HepG2 (cell line): Measurements from ENCODE around the gene NDUFA5. TPM values are rescaled to one million over a fixed set of nuclear protein-coding genes. Genes with fewer than 3 reads are reported as not detected.

Source experiments
- ATAC-seq: fragments of 200-7000 bp; cut with Tn5 transposase; 3 replicates; pipeline ENCODE4 v1.9.1; 2020; ENCODE audit warnings: mild to moderate bottlenecking, moderate library complexity
- BruUV-seq: library from RNA; stranded (reverse); fragments of 400-500 nt; replicated peaks from 2 replicates; lab custom pipeline; 2021; lab: Mats Ljungman, UMichigan
- CTCF ChIA-PET: fragments of 300-600 bp; formaldehyde crosslinking; extraction: SDS; loops from one replicate; lab custom pipeline; 2021; ENCODE audit warnings: low total read pairs, inconsistent platforms, low intra/inter-chr PET ratio; lab: Yijun Ruan, JAX
- POLR2A ChIA-PET: fragments of 350-600 bp; sonication (Branson Sonifier 250); formaldehyde crosslinking; loops from one replicate; lab custom pipeline; 2020; ENCODE audit warnings: antibody characterized with exemption, inconsistent platforms; lab: Yijun Ruan, JAX
- DNase-seq: peaks from one replicate; pipeline ENCODE4 v3.0.0-alpha.2; 2015; ENCODE audit warnings: low spot score
- FAIRE-seq: peaks from 3 replicates; lab custom pipeline; 2011; peaks lifted over from hg19 to GRCh38; lab: Jason Lieb, UNC
- H2AFZ ChIP-seq: one replicate; pipeline ENCODE4 v1.6.1; 2011; ENCODE audit warnings: low read length, inconsistent platforms
- H3K27ac ChIP-seq: fragments of 300-600 bp; 3 replicates; pipeline ENCODE4 v1.8.0; 2011; ENCODE audit warnings: mixed run types, mild to moderate bottlenecking, mixed read lengths, low read length, inconsistent platforms; ENCODE audit not compliant: insufficient read depth; ENCODE audit errors: extremely low read length
- H3K27me3 ChIP-seq, 2 experiments: fragments of 200-600 bp in 1 of 2; 2 replicates in 1 of 2; 3 replicates in 1 of 2; pipeline versions ENCODE4 v1.6.0 to v1.8.0; 2011; ENCODE audit warnings: low read length in 2 of 2, mild to moderate bottlenecking in 2 of 2, moderate library complexity in 2 of 2, inconsistent platforms in 1 of 2; ENCODE audit not compliant: insufficient read depth in 2 of 2, control insufficient read depth in 1 of 2
- H3K36me3 ChIP-seq, 2 experiments: fragments of 200-600 bp in 1 of 2; replicated peaks in 1 of 2; 2 replicates in 1 of 2; 3 replicates in 1 of 2; pipeline versions ENCODE4 v1.5.1 to v1.8.0; 2011; ENCODE audit warnings: low read length in 2 of 2, inconsistent platforms in 1 of 2; ENCODE audit not compliant: insufficient read depth in 2 of 2, control insufficient read depth in 1 of 2
- H3K4me1 ChIP-seq: 2 replicates; pipeline ENCODE4 v1.5.1; 2012; ENCODE audit warnings: low read length, inconsistent platforms; ENCODE audit not compliant: insufficient read depth
- H3K4me2 ChIP-seq: 2 replicates; pipeline ENCODE4 v1.6.0; 2011; ENCODE audit warnings: low read depth, low read length, inconsistent platforms
- H3K4me3 ChIP-seq, 3 experiments: fragments of 200-600 bp in 1 of 3; sonication (generic), shearing (Covaris generic) in 1 of 3; replicated peaks in 1 of 3; 2 replicates each; pipeline ENCODE4 v1.5.1; 2011 to 2016; ENCODE audit warnings: low read length in 3 of 3, inconsistent platforms in 2 of 3, low read depth in 2 of 3, mild to moderate bottlenecking in 2 of 3, control low read depth in 1 of 3, mixed read lengths in 1 of 3; ENCODE audit not compliant: insufficient read depth in 1 of 3
- H3K79me2 ChIP-seq: one replicate; pipeline ENCODE4 v1.6.1; 2011; ENCODE audit warnings: low read length, inconsistent platforms; ENCODE audit not compliant: insufficient read depth
- H3K9ac ChIP-seq: 2 replicates; pipeline ENCODE4 v1.6.0; 2011; ENCODE audit warnings: mild to moderate bottlenecking, low read depth, low read length, inconsistent platforms; ENCODE audit not compliant: insufficient read depth
- H3K9me3 ChIP-seq: 2 replicates; pipeline ENCODE4 v1.5.1; 2012; ENCODE audit warnings: mild to moderate bottlenecking, low read length
- H4K20me1 ChIP-seq: 2 replicates; pipeline ENCODE4 v1.6.0; 2011; ENCODE audit warnings: inconsistent platforms, mild to moderate bottlenecking, low read length, moderate library complexity; ENCODE audit not compliant: insufficient read depth
- CENPX ChIP-seq: sonication (generic); formaldehyde crosslinking; IDR thresholded peaks from 2 replicates; pipeline ENCODE4 v1.9.0; 2021; ENCODE audit warnings: mild to moderate bottlenecking, missing genetic modification reagents, moderate library complexity
- GTF3A ChIP-seq: sonication (generic); formaldehyde crosslinking; conservative IDR thresholded peaks from 2 replicates; pipeline ENCODE4 v1.4.0; 2020; ENCODE audit warnings: mild to moderate bottlenecking, missing genetic modification reagents
- NFIB ChIP-seq: sonication (generic); formaldehyde crosslinking; IDR thresholded peaks from 2 replicates; pipeline ENCODE4 v1.9.0; 2021; ENCODE audit warnings: missing genetic modification reagents, mild to moderate bottlenecking, borderline replicate concordance
- RAD21 ChIP-seq: fragments of 450-650 bp; formaldehyde crosslinking; IDR thresholded peaks from 2 replicates; pipeline ENCODE4 v1.5.0; 2020; ENCODE audit warnings: mild to moderate bottlenecking
- SMC3 ChIP-seq: IDR thresholded peaks from 2 replicates; pipeline ENCODE4 v1.6.1; 2011; ENCODE audit warnings: low read length, improper control_type of control experiment
- STAG1 ChIP-seq: sonication (generic); formaldehyde crosslinking; IDR thresholded peaks from 2 replicates; pipeline ENCODE4 v1.4.0; 2020; ENCODE audit warnings: missing genetic modification reagents
- ZNF577 ChIP-seq: sonication (generic); formaldehyde crosslinking; IDR thresholded peaks from 2 replicates; pipeline ENCODE4 v1.4.0; 2020; ENCODE audit warnings: mild to moderate bottlenecking, low read depth, missing genetic modification reagents, borderline replicate concordance
- WGBS: methylation state at CpG from one replicate; pipeline ENCODE4 v1.1.6; 2017; ENCODE audit warnings: low lambda C conversion rate; 5-methylcytosine and 5-hydroxymethylcytosine counted together
- in situ Hi-C: cut with HindIII; loops from 2 replicates; pipeline ENCODE4 v1.10.0; 2017; ENCODE audit warnings: low pct_unique_long_range_greater_than_20kb; ENCODE audit not compliant: extremely low pct_ligation_motif_present
- intact Hi-C: fragments of 100-400 bp; cut with micrococcal nuclease; formaldehyde crosslinking; loops from one replicate; pipeline ENCODE4 v1.10.0; 2022; ENCODE audit not compliant: unreplicated experiment
- polyA plus RNA-seq, 8 experiments: library from polyadenylated mRNA; depleted of rRNA in 3 of 8; stranded (reverse) in 7 of 8; unstranded in 1 of 8; fragments of >200 nt; fragmentation: Illumina TruSeq in 4 of 8; extraction: Trizol in 4 of 8; gene quantifications; 2 replicates each; pipeline versions ENCODE4 v1.2.1 to v1.2.3, GENCODE V29; 2011 to 2016; ENCODE audit warnings: low read depth in 4 of 8, missing spikeins in 1 of 8, mixed read lengths in 1 of 8; ENCODE audit not compliant: insufficient read depth in 1 of 8
- total RNA-seq, 5 experiments: library from RNA; depleted of rRNA; stranded (reverse); fragments of >200 nt; fragmentation: Illumina TruSeq; extraction: Trizol; gene quantifications; 2 replicates each; pipeline ENCODE4 v1.2.3, GENCODE V29; 2016; ENCODE audit warnings: low read depth in 1 of 5
- TF ChIP-seq, protein P1 (sequence below): sonication (generic); formaldehyde crosslinking; IDR thresholded peaks from 2 replicates; pipeline ENCODE4 v1.4.0; 2020; ENCODE audit warnings: missing genetic modification reagents
- TF ChIP-seq, protein P2 (sequence below): sonication (generic); formaldehyde crosslinking; IDR thresholded peaks from 2 replicates; pipeline ENCODE4 v1.8.0; 2022; ENCODE audit warnings: mild to moderate bottlenecking, missing genetic modification reagents
- TF ChIP-seq, protein P3 (sequence below): sonication (generic); formaldehyde crosslinking; IDR thresholded peaks from 2 replicates; pipeline ENCODE4 v1.5.0; 2020; ENCODE audit warnings: mild to moderate bottlenecking, missing genetic modification reagents, moderate library complexity
- TF ChIP-seq, protein P4 (sequence below): IDR thresholded peaks from 2 replicates; pipeline ENCODE4 v1.6.1; 2012; ENCODE audit warnings: low read length, improper control_type of control experiment

The NDUFA5 gene
- total and polyA plus RNA-seq, 2 of the 13 experiments (the other 11 are each of a cell fraction or from before 2014, with no cell fraction given): 16.9 to 55.9 TPM

DNA sequence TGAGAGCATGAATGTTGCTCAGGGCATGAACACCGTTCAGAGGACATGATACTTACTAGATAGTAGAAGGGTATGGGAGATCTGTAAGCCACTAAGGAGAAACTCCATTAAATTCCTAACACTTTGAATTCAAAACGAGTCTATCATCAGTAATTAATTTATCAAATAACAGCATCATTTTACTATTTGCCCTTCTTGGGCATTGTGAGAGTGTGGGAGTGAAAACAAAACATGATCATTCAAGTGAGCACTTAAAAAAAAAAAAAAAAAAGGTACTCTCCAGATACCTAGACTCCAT, 23.5 kb upstream of the NDUFA5 start (continued):
- TF ChIP-seq, protein P1, sequence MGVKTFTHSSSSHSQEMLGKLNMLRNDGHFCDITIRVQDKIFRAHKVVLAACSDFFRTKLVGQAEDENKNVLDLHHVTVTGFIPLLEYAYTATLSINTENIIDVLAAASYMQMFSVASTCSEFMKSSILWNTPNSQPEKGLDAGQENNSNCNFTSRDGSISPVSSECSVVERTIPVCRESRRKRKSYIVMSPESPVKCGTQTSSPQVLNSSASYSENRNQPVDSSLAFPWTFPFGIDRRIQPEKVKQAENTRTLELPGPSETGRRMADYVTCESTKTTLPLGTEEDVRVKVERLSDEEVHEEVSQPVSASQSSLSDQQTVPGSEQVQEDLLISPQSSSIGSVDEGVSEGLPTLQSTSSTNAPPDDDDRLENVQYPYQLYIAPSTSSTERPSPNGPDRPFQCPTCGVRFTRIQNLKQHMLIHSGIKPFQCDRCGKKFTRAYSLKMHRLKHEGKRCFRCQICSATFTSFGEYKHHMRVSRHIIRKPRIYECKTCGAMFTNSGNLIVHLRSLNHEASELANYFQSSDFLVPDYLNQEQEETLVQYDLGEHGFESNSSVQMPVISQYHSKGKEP (CRISPR knock-in tag): no peak
- TF ChIP-seq, protein P2, sequence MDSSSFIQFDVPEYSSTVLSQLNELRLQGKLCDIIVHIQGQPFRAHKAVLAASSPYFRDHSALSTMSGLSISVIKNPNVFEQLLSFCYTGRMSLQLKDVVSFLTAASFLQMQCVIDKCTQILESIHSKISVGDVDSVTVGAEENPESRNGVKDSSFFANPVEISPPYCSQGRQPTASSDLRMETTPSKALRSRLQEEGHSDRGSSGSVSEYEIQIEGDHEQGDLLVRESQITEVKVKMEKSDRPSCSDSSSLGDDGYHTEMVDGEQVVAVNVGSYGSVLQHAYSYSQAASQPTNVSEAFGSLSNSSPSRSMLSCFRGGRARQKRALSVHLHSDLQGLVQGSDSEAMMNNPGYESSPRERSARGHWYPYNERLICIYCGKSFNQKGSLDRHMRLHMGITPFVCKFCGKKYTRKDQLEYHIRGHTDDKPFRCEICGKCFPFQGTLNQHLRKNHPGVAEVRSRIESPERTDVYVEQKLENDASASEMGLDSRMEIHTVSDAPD (CRISPR knock-in tag): no peak
- TF ChIP-seq NFIB (CRISPR knock-in tag) (no peak), GTF3A (CRISPR knock-in tag) (no peak), ZNF577 (CRISPR knock-in tag) (no peak), CENPX (CRISPR knock-in tag) (no peak)

DNA sequence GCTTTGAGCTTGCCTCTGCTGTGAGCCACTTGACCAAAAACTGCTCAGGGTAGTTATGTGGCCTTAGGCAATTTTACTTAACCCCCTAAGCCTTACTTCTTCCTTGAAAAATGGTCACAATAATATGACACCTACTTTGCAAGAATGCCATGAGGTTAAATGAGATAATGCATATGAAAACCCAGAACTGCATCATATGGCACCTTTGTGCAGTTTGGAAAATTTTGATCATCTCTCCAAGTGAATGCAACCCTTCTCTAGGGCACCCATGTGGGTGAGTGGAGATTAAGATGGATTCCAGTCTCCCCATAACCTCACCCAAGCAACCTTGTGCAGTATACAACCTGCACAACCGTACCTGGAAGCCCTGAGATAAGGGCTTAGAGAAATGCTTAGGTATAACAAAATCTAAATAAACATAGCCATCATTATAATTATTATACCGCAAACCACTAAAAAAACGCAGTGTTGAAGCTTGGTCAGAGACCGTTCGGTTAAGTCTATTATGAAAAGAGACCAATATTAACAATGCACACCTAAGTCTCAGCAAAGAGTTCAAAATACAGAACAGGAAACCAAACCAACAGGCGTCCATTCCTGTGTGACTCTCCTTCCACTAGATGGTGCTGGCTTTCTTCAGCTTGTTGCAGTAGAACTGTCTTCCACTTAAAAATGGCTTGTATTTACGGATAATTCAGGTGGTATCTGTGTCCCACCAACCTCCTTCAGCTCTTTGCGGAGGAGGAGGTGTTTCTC, 23.0 kb upstream of the NDUFA5 start:
- CTCF ChIA-PET: interaction anchor here (0.7 to 1.1 kb wide), 3 partner anchors 285 to 292 kb away, joined by 3 to 5 read pairs (median 5); no protein-coding TSS in a partner anchor
- Histone ChIP-seq H3K79me2 (no peaks in the 10 kb centered on the region), H4K20me1 (no peaks in the 10 kb centered on the region), H3K4me3 (no peak overlapping the region), H3K9ac (no peak overlapping the region), H3K36me3 (no peaks in the 10 kb centered on the region), H3K4me1 (no peaks in the 10 kb centered on the region), H3K27me3 (no peaks in the 10 kb centered on the region), H2AFZ (no peak overlapping the region), H3K27ac (no peak overlapping the region), H3K4me2 (no peak overlapping the region), H3K9me3 (no peaks in the 10 kb centered on the region)
- POLR2A ChIA-PET: no interaction called here
- WGBS: 2% methylated on average over 8 of the region's 8 CpGs
- intact Hi-C loops: loop anchor here (1.0 kb wide), 1 partner anchor 292 kb away; no protein-coding TSS in a partner anchor
- FAIRE-seq (peak; percentile 49), DNase-seq (peak; percentile 46), ATAC-seq (peak; percentile 96)
- TF ChIP-seq RAD21 (CRISPR knock-in tag): 0 out of 2 replicates have a peak, but pooled peaks have one; percentile 23
- TF ChIP-seq SMC3: peak; percentile 49
- TF ChIP-seq, protein P3, sequence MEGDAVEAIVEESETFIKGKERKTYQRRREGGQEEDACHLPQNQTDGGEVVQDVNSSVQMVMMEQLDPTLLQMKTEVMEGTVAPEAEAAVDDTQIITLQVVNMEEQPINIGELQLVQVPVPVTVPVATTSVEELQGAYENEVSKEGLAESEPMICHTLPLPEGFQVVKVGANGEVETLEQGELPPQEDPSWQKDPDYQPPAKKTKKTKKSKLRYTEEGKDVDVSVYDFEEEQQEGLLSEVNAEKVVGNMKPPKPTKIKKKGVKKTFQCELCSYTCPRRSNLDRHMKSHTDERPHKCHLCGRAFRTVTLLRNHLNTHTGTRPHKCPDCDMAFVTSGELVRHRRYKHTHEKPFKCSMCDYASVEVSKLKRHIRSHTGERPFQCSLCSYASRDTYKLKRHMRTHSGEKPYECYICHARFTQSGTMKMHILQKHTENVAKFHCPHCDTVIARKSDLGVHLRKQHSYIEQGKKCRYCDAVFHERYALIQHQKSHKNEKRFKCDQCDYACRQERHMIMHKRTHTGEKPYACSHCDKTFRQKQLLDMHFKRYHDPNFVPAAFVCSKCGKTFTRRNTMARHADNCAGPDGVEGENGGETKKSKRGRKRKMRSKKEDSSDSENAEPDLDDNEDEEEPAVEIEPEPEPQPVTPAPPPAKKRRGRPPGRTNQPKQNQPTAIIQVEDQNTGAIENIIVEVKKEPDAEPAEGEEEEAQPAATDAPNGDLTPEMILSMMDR (CRISPR knock-in tag): peak; percentile 78
- TF ChIP-seq, protein P4, sequence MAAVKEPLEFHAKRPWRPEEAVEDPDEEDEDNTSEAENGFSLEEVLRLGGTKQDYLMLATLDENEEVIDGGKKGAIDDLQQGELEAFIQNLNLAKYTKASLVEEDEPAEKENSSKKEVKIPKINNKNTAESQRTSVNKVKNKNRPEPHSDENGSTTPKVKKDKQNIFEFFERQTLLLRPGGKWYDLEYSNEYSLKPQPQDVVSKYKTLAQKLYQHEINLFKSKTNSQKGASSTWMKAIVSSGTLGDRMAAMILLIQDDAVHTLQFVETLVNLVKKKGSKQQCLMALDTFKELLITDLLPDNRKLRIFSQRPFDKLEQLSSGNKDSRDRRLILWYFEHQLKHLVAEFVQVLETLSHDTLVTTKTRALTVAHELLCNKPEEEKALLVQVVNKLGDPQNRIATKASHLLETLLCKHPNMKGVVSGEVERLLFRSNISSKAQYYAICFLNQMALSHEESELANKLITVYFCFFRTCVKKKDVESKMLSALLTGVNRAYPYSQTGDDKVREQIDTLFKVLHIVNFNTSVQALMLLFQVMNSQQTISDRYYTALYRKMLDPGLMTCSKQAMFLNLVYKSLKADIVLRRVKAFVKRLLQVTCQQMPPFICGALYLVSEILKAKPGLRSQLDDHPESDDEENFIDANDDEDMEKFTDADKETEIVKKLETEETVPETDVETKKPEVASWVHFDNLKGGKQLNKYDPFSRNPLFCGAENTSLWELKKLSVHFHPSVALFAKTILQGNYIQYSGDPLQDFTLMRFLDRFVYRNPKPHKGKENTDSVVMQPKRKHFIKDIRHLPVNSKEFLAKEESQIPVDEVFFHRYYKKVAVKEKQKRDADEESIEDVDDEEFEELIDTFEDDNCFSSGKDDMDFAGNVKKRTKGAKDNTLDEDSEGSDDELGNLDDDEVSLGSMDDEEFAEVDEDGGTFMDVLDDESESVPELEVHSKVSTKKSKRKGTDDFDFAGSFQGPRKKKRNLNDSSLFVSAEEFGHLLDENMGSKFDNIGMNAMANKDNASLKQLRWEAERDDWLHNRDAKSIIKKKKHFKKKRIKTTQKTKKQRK: no peak
- TF ChIP-seq STAG1: peak; percentile 76
- in situ Hi-C loops: no loop called here
- no TSS peak for BruUV-seq
